ENCODE measurements around the gene C1orf226. TPM values are rescaled to one million over a fixed set of nuclear protein-coding genes. Genes with fewer than 3 reads are reported as not detected.

The C1orf226 gene
- total RNA-seq, 1 donor from 2014 or later, result 0.26 TPM

GRCh38 chr1:162374406-162374805 is 7.1 kb upstream of the C1orf226 start:
- Histone ChIP-seq H3K27me3 (ENCODE audit: control insufficient read depth, insufficient read depth, low read length) (no peaks in the 10 kb centered on the region), H3K4me3 (ENCODE audit: low read depth, low read length) (no peak overlapping the region), H3K36me3 (ENCODE audit: control insufficient read depth, insufficient read depth, low read length) (no peaks in the 10 kb centered on the region)
- FAIRE-seq (no peak), DNase-seq (ENCODE audit: low read depth) (no peak)
- TF ChIP-seq CTCF (IDR thresholded peaks at IDR 0.05; ENCODE audit: insufficient read depth, low read length, severe bottlenecking), result no peak

GRCh38 chr1:162375463-162375862 is 6.1 kb upstream of the C1orf226 start:
- FAIRE-seq (no peak), DNase-seq (ENCODE audit: low read depth) (no peak)
- Histone ChIP-seq H3K4me3 (ENCODE audit: low read depth, low read length) (no peak overlapping the region), H3K36me3 (ENCODE audit: control insufficient read depth, insufficient read depth, low read length) (no peaks in the 10 kb centered on the region), H3K27me3 (ENCODE audit: control insufficient read depth, insufficient read depth, low read length) (no peaks in the 10 kb centered on the region)
- TF ChIP-seq CTCF (IDR thresholded peaks at IDR 0.05; ENCODE audit: insufficient read depth, low read length, severe bottlenecking), result no peak

GRCh38 chr1:162376691-162377090 is 4.8 kb upstream of the C1orf226 start, which contains the start of gene SPATA46:
SPATA46 (minus strand) TSS chr1:162376854; CDS start chr1:162376790, 64 bp downstream.
- no peak for TF ChIP-seq CTCF (IDR thresholded peaks at IDR 0.05; ENCODE audit: insufficient read depth, low read length, severe bottlenecking)
- no peak for DNase-seq (ENCODE audit: low read depth)
- H3K36me3 ChIP-seq (ENCODE audit: control insufficient read depth, insufficient read depth, low read length), result no peaks in the 10 kb centered on the region
- no peak for FAIRE-seq
- H3K4me3 ChIP-seq (ENCODE audit: low read depth, low read length), result no peak within 1 kb of the TSS
- H3K27me3 ChIP-seq (ENCODE audit: control insufficient read depth, insufficient read depth, low read length), result no peaks in the 10 kb centered on the region

GRCh38 chr1:162380061-162380846 is 1.3 kb upstream of the C1orf226 start:
- no peak for FAIRE-seq
- Histone ChIP-seq H3K27me3 (ENCODE audit: control insufficient read depth, insufficient read depth, low read length) (no peaks in the 10 kb centered on the region), H3K4me3 (ENCODE audit: low read depth, low read length) (no peak overlapping the region), H3K36me3 (ENCODE audit: control insufficient read depth, insufficient read depth, low read length) (no peaks in the 10 kb centered on the region)
- DNase-seq (ENCODE audit: low read depth), result no peak
- TF ChIP-seq CTCF (IDR thresholded peaks at IDR 0.05; ENCODE audit: insufficient read depth, low read length, severe bottlenecking), result no peak

- DNase-seq (ENCODE audit: low read depth) (no peak), FAIRE-seq (no peak)
- no peaks in the 10 kb centered on the region for H3K27me3 ChIP-seq (ENCODE audit: control insufficient read depth, insufficient read depth, low read length)
- no peak overlapping the region for H3K4me3 ChIP-seq (ENCODE audit: low read depth, low read length)
- H3K36me3 ChIP-seq (ENCODE audit: control insufficient read depth, insufficient read depth, low read length), result no peaks in the 10 kb centered on the region
- TF ChIP-seq CTCF (IDR thresholded peaks at IDR 0.05; ENCODE audit: insufficient read depth, low read length, severe bottlenecking), result no peak
Observed at GRCh38 chr1:162381941-162382750, 618 bp downstream of the C1orf226 start.
